ENCODE data around the gene RBM39.
"Not testable (repeated sequence)": the region's sequence is repeated elsewhere in the genome, so short reads cannot be mapped to it uniquely, and the experiment has no call there.

Gene RBM39

DNA sequence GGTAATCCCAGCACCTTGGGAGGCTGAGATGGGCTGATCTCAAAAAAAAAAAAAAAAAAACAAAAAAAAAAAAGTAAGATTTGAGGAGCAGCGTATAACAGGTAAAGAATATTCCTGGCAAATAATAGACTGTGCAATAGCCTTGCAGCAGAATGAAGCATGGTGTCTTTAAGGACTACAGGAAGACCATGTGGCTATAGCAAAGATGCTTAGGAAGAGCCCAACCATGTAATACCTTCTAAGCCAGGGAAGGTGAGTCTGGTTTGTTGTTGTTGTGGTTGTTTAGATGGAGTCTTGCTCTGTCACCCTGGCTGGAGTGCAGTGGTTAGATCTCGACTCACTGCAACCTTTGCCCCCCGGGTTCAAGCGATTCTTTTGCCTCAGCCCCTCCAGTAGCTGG is 14.3 kb upstream of the RBM39 start:
- DNase-seq (ENCODE audit: low spot score): no peak
- TF ChIP-seq CTCF (IDR thresholded peaks at IDR 0.05; ENCODE audit: borderline replicate concordance, control extremely low read depth, extremely low read depth, insufficient read depth, missing control alignments): no peak
- in situ Hi-C loops (cut with MboI; ENCODE audit: low sequenced_read_pairs, unreplicated experiment): no loop called here

DNA sequence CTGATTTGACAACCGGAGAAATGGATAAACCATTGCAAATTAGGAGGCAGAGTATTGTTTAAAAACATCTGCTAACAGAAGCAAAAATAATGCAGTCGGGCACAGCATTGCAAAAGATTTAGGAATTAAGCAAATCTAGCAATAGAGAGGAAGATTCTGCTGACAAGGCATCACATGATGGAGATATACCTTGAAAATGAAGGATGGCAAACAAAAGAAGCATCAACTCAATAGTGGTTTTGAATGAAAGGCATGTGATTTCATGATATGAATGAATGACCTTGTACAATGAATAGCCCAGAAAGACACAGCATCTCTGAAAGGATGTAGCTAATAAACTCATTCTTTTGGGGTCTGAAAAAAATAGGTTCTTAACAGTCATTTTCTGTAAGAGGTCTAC is 8.6 kb upstream of the RBM39 start:
- in situ Hi-C loops (cut with MboI; ENCODE audit: low sequenced_read_pairs, unreplicated experiment): no loop called here
- DNase-seq (ENCODE audit: low spot score): no peak
- no peak for TF ChIP-seq CTCF (IDR thresholded peaks at IDR 0.05; ENCODE audit: borderline replicate concordance, control extremely low read depth, extremely low read depth, insufficient read depth, missing control alignments)

GRCh38 chr20:35744492-35744841 is 2.4 kb upstream of the RBM39 start:
- in situ Hi-C loops (cut with MboI; ENCODE audit: low sequenced_read_pairs, unreplicated experiment); DNase-seq (ENCODE audit: low spot score): not testable (repeated sequence)

GRCh38 chr20:35743693-35744491 is 1.8 kb upstream of the RBM39 start:
- no peak for DNase-seq (ENCODE audit: low spot score)
- in situ Hi-C loops (cut with MboI; ENCODE audit: low sequenced_read_pairs, unreplicated experiment): no loop called here
- no peak for TF ChIP-seq CTCF (IDR thresholded peaks at IDR 0.05; ENCODE audit: borderline replicate concordance, control extremely low read depth, extremely low read depth, insufficient read depth, missing control alignments)

DNA sequence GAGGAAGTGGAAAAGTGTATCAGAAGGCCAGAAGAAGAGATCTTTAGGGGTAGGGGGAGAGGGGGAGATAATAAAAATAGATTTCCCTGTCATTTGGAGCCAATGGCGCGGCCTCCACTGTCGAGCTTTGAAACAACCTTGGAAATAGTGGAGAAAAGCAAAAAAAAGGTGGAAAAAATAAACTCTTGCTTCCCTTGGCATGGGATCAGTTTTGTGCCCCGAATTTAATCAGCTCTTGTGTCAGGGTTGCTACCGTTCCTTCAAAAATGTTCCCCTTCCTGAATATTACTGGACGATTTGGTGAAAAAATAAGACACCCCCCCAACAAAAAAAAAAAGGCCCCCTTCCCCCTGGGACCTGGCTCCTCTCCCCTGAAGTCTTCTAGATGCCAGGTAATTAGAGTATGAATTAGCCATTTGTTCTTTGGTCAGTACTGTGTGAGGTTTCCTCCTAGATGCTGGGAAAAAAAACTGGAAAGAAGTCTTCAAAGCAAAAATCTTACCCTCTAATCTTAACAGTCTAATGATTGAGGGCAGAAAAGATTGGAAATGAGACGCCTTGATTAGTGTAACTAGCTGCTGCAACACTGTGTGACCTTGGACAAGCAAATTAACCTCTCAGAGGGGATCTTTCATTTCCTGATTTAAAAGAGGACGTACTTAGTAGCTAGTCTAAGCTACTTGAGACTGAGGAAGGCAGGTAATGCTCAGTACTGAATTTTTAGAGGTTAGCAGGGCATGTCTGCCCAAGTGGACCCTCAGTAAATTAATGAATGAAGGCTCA is 872 bp upstream of the RBM39 start:
- DNase-seq (ENCODE audit: low spot score): peak; percentile 58
- TF ChIP-seq CTCF (IDR thresholded peaks at IDR 0.05; ENCODE audit: borderline replicate concordance, control extremely low read depth, extremely low read depth, insufficient read depth, missing control alignments): no peak
- in situ Hi-C loops (cut with MboI; ENCODE audit: low sequenced_read_pairs, unreplicated experiment): no loop called here

GRCh38 chr20:35739294-35740163 is 2.5 kb downstream of the RBM39 start:
- DNase-seq (ENCODE audit: low spot score): peak; percentile 20
- in situ Hi-C loops (cut with MboI; ENCODE audit: low sequenced_read_pairs, unreplicated experiment): no loop called here
- TF ChIP-seq CTCF (IDR thresholded peaks at IDR 0.05; ENCODE audit: borderline replicate concordance, control extremely low read depth, extremely low read depth, insufficient read depth, missing control alignments): no peak
